NCI-H128 (cell line): ENCODE results near the gene TPO.
"Not testable (repeated sequence)": the region's sequence is repeated elsewhere in the genome, so short reads cannot be mapped to it uniquely, and the experiment has no call there.

ENCODE experiments used
- DNase-seq: peaks from one replicate; lab custom pipeline; 2025; ENCODE audit not compliant: unreplicated experiment; lab: John Stamatoyannopoulos, UW

Gene TPO

DNA sequence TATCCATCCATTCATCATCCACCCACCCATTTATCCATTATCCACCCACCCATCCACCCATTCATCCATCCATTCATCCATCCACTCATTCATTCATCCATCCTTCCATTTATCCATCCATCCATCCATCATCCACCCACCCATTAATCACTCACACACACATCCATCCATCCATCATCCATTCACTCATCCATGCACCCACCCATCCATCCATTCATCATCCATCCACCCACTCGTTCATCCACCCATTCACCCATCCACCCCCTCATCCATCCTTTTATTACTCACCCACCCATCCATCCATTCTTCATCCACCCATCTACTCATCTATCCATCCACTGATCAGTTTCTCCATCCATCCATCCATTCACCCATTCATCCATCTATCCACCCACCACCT lies 8.1 kb upstream of the TPO start:
- no peak for DNase-seq

GRCh38 chr2:1405967-1406366 lies 7.3 kb upstream of the TPO start:
- DNase-seq = no peak

DNA sequence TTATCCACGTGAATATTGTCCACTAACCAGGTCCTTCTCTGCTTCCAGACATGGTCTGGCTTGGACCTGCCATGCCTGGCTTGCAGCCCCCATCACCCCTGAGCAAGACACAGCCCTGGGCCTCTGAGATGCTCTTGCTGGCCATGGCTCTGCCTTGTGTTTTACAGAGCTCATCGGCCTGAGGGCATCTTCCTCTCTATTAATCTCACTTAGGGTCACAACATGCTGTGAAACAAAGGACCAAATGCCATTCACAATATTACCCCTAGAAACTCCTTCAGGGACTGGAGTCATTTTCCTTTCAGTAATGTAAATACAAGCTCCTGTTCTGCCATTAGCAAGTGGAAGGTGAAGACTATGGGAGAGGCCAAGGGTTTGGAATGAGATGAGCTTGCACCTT lies 6.8 kb upstream of the TPO start:
- no peak for DNase-seq

GRCh38 chr2:1407950-1408675 lies 5.2 kb upstream of the TPO start:
- no peak for DNase-seq

- DNase-seq = no peak
Measured at GRCh38 chr2:1414121-1414520, 858 bp downstream of the TPO start.

- not testable (repeated sequence) for DNase-seq
Measured at GRCh38 chr2:1414901-1415300, 1.6 kb downstream of the TPO start.

DNA sequence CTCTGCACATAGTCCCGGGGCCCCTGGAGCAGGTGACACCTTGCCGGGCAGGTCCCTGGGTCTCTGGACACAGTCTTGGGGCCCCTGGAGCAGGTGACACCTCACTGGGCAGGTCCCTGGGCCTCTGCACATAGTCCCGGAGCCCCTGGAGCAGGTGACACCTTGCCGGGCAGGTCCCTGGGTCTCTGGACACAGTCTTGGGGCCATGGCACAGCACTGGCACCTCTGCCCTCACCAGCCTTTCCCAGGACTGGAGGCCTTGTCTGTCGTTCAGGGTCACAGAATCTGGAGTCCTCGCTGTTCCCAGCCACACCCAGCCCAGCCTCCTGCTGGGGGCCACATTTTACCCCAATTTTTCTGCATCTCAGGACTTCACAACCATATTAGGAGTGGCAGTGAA lies 2.2 kb downstream of the TPO start:
- no peak for DNase-seq

DNA sequence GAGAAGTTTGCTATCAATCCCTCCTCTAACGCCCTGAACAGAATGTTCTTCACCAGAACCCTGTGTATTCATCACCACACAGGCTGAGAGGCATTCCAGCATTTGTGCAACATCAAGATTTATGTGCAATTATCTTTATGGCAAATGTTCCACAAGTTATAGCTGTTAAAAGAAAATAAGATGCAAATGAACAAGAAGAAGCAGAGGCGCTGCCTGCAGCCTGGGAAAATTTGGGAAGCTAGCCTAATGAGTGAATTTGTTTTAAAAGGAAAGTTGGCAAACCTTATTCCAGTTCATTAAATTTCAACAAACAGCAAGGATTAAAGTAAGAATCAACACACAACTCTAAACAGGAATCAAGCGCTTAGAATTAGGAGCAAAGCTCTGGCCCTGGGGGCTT lies 5.3 kb downstream of the TPO start:
- DNase-seq = no peak

- DNase-seq = no peak
Measured at GRCh38 chr2:1420746-1421480, 7.7 kb downstream of the TPO start.

DNA sequence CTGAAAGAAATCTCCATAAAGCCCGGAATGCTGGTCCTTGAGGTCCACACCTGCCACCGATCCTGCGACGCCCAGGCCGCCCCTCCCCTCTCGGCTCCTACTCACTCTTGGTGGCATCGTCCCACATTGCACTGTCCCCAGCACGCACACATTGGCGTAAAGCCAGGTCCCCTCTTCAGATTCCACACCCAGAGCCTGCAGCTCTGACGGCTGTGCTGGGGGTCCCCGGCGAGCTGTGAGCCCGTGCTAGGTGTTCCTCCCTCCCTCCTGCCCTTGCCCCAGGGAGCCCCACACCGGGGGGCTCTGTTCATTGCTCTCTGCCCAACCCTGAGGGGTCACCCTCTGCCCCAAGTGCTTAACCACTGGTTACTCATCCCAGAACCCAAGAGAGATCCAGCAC lies 8.5 kb downstream of the TPO start:
- DNase-seq = no peak

DNA sequence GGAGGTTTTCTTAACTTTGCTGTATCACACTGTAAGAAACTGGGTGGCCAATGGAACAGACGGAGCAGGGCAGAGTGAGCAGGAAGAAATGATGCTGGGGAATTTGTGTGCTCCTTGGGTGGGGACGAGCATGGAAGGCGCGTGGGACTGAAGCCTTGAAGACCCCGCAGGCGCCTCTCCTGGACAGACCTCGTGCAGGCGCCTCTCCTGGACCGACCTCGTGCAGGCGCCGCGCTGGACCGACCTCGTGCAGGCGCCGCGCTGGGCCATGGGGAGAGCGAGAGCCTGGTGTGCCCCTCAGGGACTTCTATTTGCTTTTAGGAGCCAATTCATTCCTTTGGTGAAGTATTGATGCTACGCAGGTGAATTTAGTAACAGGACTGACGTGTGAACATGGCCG lies 8.9 kb downstream of the TPO start:
- no peak for DNase-seq

DNA sequence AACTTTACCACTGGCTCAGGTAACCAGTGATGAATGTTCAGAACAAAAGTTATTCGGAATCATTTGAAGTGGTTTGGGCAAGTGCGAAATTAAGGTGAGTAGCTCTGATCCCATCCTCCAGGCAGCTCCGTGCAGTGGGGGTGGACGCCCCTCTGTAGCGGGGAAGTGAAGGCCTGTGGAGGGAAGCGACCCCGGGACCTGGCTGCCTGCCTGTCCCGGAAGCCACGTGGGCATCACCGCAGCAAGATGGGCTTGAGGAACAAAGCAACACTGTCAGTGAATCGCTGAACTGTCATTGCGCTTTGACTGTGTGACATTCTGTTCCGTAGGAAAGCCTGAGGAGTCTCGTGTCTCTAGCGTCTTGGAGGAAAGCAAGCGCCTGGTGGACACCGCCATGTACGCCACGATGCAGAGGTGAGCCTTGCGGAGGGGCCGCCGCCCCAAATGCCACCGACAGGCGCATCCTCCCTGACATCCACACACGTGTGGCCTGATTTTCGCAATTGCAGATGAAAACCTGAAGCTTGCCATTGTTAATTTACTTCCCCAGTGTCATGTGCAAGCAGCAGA lies 9.5 kb downstream of the TPO start:
- no peak for DNase-seq

DNA sequence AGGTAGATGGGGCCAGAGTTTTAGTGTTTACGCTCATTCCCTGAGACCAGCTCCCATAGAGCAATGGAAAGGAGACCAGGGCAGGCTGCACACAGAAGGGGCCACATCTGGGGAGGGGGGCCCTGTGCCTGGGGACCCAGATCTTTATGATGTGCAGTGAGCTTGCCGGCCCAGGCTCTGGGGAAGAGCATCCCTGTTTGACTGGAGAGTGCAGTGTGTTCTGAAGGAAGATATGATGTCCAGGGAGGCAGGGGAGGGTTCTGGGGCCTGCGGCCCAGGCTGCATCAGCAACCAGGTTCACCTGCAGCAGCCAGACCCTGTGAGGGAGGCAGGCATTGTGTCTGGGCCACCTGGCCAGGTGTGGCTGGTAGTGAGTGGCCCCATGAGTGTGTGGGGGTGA lies 13.8 kb downstream of the TPO start:
- DNase-seq = no peak

DNA sequence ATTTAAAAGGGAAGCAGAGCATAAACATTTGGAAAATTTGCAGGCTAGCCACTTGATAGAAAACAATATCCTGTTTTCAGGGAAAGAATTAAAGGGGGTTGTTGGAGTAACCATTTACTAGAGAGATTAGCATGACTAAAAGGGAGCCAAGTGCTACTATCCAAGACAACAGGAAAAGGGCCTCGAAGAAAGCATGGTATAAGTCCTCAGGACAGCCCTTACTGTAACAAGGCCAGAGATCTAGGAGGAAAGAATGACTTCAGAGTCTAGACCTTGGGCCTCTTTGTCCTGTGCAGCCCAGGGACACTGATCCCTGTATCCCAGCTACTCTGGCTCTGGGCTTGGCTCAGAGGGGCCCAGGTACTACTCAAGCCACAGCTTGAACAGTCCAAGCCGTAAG lies 16.6 kb downstream of the TPO start:
- no peak for DNase-seq

- DNase-seq = no peak
Measured at GRCh38 chr2:1430491-1430890, 17.2 kb downstream of the TPO start.

DNA sequence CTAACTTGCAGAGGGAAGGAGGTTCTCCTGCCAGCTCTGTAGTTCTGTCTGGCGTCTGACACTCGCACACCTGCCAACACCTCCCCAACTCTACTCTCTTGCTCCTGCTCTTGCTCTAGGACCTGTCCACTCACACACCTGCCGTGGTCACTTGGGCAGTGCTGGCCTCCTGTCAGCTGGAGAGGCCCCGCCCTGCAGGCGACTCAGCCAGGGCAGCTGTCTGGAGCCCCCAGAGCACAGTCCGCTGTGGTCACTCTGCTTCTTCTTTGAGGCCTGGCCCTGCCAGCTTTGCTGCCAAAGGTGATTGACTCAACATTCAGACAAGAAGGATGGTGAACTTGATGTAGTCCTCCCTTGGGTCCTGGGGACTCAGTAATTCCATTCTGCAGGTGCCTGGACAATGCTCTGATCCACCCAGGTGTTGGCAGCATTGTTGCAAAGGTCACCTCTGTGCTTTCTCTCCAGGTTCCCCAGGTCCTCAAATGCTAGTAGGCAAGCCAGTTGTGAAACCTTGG lies 18.7 kb downstream of the TPO start:
- DNase-seq = no peak

- DNase-seq = no peak
Measured at GRCh38 chr2:1432726-1433125, 19.5 kb downstream of the TPO start.

GRCh38 chr2:1436369-1436768 lies 23.1 kb downstream of the TPO start:
- no peak for DNase-seq

DNA sequence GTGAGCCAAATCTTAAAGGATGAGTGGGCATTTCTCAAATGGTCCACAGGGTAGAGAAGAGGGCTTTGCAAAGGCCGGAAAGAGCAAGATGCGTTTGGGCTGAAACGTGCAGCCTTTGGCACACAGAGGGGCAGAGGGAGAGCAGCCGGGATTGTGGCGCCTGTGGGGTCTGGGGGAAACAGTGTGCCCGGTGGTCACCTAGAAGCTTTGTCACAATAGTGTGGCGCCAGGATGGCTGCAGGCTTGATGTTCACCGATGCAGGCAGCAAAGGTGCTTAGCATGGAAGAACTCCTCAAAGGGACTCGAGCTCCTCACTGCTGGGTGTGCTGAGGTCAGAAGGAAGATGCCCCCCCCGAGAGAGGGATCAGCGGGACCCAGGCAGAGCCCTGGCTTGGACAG lies 23.8 kb downstream of the TPO start:
- no peak for DNase-seq

DNA sequence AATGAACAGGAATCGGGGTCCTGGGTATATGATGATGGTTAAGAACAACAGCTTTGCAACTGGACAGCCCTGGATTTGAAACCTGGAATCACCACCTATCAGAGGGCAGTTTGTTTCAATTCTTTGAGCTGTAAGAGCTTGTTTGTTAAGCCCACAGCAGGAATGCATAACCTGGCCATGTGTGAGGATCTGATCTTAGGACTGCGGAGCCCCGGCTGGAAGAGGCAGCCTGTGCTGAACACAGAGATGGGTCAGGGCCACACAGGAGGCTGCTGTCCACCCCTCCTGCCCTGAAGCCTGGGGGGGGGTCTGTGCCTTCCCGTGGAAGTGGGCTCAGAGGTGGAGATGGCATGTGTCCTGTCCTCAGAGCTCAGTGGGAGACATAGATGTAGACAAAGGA lies 24.3 kb downstream of the TPO start:
- DNase-seq = no peak

DNA sequence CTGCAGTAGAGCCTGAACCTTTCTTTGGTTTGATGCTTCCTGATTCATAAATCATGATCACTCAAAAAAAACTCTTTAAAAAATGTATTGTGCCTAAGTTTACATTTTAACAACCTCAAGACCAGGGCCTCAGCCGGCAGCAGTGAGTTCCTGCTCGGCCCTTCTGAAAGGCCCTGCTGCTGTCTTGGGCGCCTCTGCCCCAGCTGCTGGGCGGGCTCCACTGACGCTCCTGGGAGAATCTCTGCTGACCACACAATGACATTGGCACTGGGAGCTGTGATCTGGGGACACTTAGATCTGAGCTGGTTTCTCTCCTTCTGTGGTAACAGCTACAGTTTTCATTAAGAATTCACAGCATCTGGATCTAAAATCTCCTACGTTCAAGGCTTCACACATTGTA lies 25.7 kb downstream of the TPO start:
- no peak for DNase-seq

- no peak for DNase-seq
Measured at GRCh38 chr2:1440581-1440980, 27.3 kb downstream of the TPO start.
